ENCODE results near the gene CREB3L1. TPM values are rescaled to one million over a fixed set of nuclear protein-coding genes. Genes with fewer than 3 reads are reported as not detected.

Gene CREB3L1
- total and polyA plus RNA-seq, 2 donors (not counting 3 experiments of a cell fraction or from before 2014, with no cell fraction given): 0.23 to 0.84 TPM

DNA sequence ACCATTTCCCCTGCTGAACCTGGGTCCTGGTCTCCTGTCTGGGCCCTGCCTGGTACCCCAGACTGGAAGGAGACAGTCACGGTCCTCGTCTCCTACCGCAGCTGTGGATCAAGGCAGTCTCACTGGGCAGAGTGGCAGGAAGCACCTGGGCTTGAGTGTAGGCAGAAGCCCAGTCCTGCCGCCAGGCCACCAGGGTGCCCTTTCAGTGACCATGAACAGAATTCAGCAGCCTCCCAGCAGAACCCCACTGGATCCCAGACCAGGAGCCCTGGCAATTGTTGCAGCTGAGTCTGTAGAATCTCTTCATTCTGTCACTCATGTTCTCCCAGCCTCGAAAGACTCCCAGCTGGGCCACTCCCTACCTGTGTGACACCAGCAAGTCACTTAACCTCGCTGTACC lies 25.5 kb upstream of the CREB3L1 start:
- H3K9ac ChIP-seq (replicated peaks; ENCODE audit: extremely low read depth, insufficient read depth, low read length): no peak overlapping the region
- H3K4me2 ChIP-seq (ENCODE audit: insufficient read depth, low read length): no peak overlapping the region
- no peak overlapping the region for H3K27ac ChIP-seq (ENCODE audit: insufficient read depth, low read depth, low read length)
- no peak for TF ChIP-seq JUN (IDR thresholded peaks at IDR 0.05; ENCODE audit: borderline replicate concordance, insufficient read depth, insufficient read length, low read depth)
- TF ChIP-seq EZH2 (IDR thresholded peaks at IDR 0.05; ENCODE audit: borderline replicate concordance, low read depth, low read length, severe bottlenecking): no peak
- TF ChIP-seq, protein P1, sequence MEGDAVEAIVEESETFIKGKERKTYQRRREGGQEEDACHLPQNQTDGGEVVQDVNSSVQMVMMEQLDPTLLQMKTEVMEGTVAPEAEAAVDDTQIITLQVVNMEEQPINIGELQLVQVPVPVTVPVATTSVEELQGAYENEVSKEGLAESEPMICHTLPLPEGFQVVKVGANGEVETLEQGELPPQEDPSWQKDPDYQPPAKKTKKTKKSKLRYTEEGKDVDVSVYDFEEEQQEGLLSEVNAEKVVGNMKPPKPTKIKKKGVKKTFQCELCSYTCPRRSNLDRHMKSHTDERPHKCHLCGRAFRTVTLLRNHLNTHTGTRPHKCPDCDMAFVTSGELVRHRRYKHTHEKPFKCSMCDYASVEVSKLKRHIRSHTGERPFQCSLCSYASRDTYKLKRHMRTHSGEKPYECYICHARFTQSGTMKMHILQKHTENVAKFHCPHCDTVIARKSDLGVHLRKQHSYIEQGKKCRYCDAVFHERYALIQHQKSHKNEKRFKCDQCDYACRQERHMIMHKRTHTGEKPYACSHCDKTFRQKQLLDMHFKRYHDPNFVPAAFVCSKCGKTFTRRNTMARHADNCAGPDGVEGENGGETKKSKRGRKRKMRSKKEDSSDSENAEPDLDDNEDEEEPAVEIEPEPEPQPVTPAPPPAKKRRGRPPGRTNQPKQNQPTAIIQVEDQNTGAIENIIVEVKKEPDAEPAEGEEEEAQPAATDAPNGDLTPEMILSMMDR (IDR thresholded peaks at IDR 0.05; ENCODE audit: extremely low read depth in 1 of 2, insufficient read depth in 1 of 2, low read depth in 1 of 2, low read length in 2 of 2): no peak
- TF ChIP-seq, protein P2, sequence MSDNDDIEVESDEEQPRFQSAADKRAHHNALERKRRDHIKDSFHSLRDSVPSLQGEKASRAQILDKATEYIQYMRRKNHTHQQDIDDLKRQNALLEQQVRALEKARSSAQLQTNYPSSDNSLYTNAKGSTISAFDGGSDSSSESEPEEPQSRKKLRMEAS (IDR thresholded peaks at IDR 0.05; ENCODE audit: insufficient read depth, insufficient read length): no peak
- no peak for TF ChIP-seq GATA2 (IDR thresholded peaks at IDR 0.05; ENCODE audit: insufficient read depth, insufficient read length, low read depth, low read length)
- no peak for TF ChIP-seq FOS (IDR thresholded peaks at IDR 0.05; ENCODE audit: borderline replicate concordance, insufficient read depth, low read length)
- no peaks in the 10 kb centered on the region for H3K79me2 ChIP-seq (ENCODE audit: control insufficient read depth, insufficient read depth, low read length)
- H3K36me3 ChIP-seq (ENCODE audit: control insufficient read depth in 2 of 2, extremely low read depth in 1 of 2, insufficient read depth in 2 of 2, low read length in 2 of 2): no peaks in the 10 kb centered on the region
- no peak overlapping the region for H2AFZ ChIP-seq (ENCODE audit: low read depth, low read length)
- intact Hi-C loops (cut with micrococcal nuclease): no loop called here
- POLR2A ChIA-PET: no interaction called here
- dilution Hi-C loops (cut with MboI; ENCODE audit: extremely low pct_ligation_motif_present, low sequenced_read_pairs): no loop called here
- H3K27me3 ChIP-seq (ENCODE audit: control insufficient read depth in 2 of 2, insufficient read depth in 2 of 2, low read length in 2 of 2): no peaks in the 10 kb centered on the region
- H4K20me1 ChIP-seq (replicated peaks; ENCODE audit: control insufficient read depth, extremely low read depth, insufficient read depth, low read length): no peaks in the 10 kb centered on the region
- no peaks in the 10 kb centered on the region for H3K9me1 ChIP-seq (replicated peaks; ENCODE audit: control insufficient read depth, extremely low read depth, insufficient read depth, low read length)
- no TSS peak for BruUV-seq (replicated peaks)
- FAIRE-seq (no peak), DNase-seq (ENCODE audit: low read depth, low spot score) (peak; percentile 14)
- H3K9me3 ChIP-seq (replicated peaks; ENCODE audit: control insufficient read depth, insufficient read depth, low read length): no peaks in the 10 kb centered on the region
- H3K4me3 ChIP-seq (replicated peaks in 1 of 3; ENCODE audit: insufficient read depth in 1 of 3, low read depth in 1 of 3, low read length in 3 of 3): no peak overlapping the region
- CTCF ChIA-PET: interaction anchor here (4.7 kb wide), 1 partner anchor 57 kb away, joined by 45 read pairs; no protein-coding TSS in a partner anchor
- H3K4me1 ChIP-seq (ENCODE audit: control insufficient read depth, extremely low read depth, insufficient read depth, low read length): peaks cover 6% of the 10 kb centered on the region

All from endothelial cell of umbilical vein (primary cell).